DND-41 (cell line): Measurements from ENCODE around the gene TREM1.

Experiments
- ATAC-seq: fragments of 200-7000 bp; cut with Tn5 transposase; 3 replicates; pipeline ENCODE4 v1.9.1; 2021; ENCODE audit warnings: low read depth; ENCODE audit not compliant: insufficient read depth
- DNase-seq: peaks from one replicate; pipeline ENCODE4 v3.0.0-alpha.2; 2020
- H2AFZ ChIP-seq: 2 replicates; pipeline ENCODE4 v1.6.0; 2012; ENCODE audit warnings: low read depth, low read length
- H3K27ac ChIP-seq: 2 replicates; pipeline ENCODE4 v1.5.1; 2012; ENCODE audit warnings: low read length, inconsistent platforms
- H3K27me3 ChIP-seq: fragments of 200-600 bp; sonication (generic); 2 replicates; pipeline ENCODE4 v1.6.0; 2012; ENCODE audit warnings: low read length, mild to moderate bottlenecking, inconsistent platforms; ENCODE audit not compliant: insufficient read depth, poor library complexity
- H3K36me3 ChIP-seq: 2 replicates; pipeline ENCODE4 v1.5.1; 2012; ENCODE audit warnings: low read length, inconsistent platforms; ENCODE audit not compliant: insufficient read depth
- H3K4me1 ChIP-seq: 2 replicates; pipeline ENCODE4 v1.5.1; 2012; ENCODE audit warnings: mild to moderate bottlenecking, low read length; ENCODE audit not compliant: insufficient read depth
- H3K4me2 ChIP-seq: 2 replicates; pipeline ENCODE4 v1.6.0; 2012; ENCODE audit warnings: mild to moderate bottlenecking, moderate library complexity, low read length, inconsistent platforms; ENCODE audit not compliant: insufficient read depth
- H3K4me3 ChIP-seq, 2 experiments: fragments of 200-600 bp in 1 of 2; shearing (Covaris generic) in 1 of 2; 2 replicates each; pipeline ENCODE4 v1.5.1; 2012 to 2016; ENCODE audit warnings: inconsistent platforms in 2 of 2, low read length in 2 of 2, mild to moderate bottlenecking in 2 of 2, low read depth in 1 of 2, moderate library complexity in 1 of 2
- H3K79me2 ChIP-seq: 2 replicates; pipeline ENCODE4 v1.6.0; 2012; ENCODE audit warnings: low read length, inconsistent platforms; ENCODE audit not compliant: insufficient read depth
- H3K9ac ChIP-seq: 2 replicates; pipeline ENCODE4 v1.6.0; 2012; ENCODE audit warnings: low read depth, mild to moderate bottlenecking, inconsistent platforms, low read length, moderate library complexity
- H3K9me3 ChIP-seq: 2 replicates; pipeline ENCODE4 v1.5.1; 2012; ENCODE audit warnings: low read length, moderate library complexity, mild to moderate bottlenecking, inconsistent platforms; ENCODE audit not compliant: insufficient read depth, severe bottlenecking
- H4K20me1 ChIP-seq: 2 replicates; pipeline ENCODE4 v1.6.0; 2012; ENCODE audit warnings: low read length; ENCODE audit not compliant: insufficient read depth
- CTCF ChIP-seq: IDR thresholded peaks from 2 replicates; pipeline ENCODE4 v1.5.1; 2012; ENCODE audit warnings: borderline replicate concordance, low read length, moderate library complexity, mild to moderate bottlenecking; ENCODE audit not compliant: poor library complexity, severe bottlenecking; ENCODE audit errors: extremely low read depth
- EZH2 ChIP-seq: IDR thresholded peaks from 3 replicates; pipeline ENCODE4 v1.6.1; 2012; ENCODE audit warnings: borderline replicate concordance, low read depth, mild to moderate bottlenecking, moderate library complexity, low read length, inconsistent platforms; ENCODE audit not compliant: severe bottlenecking

The TREM1 gene

DNA sequence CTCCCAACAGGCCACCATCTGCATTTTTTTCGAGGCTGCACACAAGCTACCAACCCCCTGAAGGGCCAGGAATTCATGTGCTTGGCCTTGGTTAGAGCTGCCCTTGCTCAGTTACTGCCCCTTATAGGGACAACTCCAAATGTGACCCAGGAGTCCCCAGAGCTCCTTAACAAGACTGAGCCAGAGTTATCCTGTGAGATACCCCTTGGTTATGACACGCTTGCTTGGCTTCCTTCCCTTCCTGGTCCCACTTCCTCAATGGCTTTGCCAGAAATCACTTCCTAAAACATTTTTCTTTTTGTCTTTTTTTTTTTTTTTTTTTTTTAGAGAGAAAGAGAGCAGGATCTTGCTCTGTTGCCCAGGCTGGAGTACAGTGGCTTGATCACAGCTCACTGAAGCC lies 8.9 kb downstream of the TREM1 start:
- no peaks in the 10 kb centered on the region for H3K36me3 ChIP-seq
- no peaks in the 10 kb centered on the region for H3K9me3 ChIP-seq
- DNase-seq (no peak), ATAC-seq (no peak)
- H3K4me1 ChIP-seq: peaks cover 10% of the 10 kb centered on the region
- no peak overlapping the region for H3K4me2 ChIP-seq
- H3K4me3 ChIP-seq: no peak overlapping the region
- H3K9ac ChIP-seq: no peak overlapping the region
- H4K20me1 ChIP-seq: no peaks in the 10 kb centered on the region
- TF ChIP-seq CTCF (no peak), EZH2 (no peak)
- no peaks in the 10 kb centered on the region for H3K79me2 ChIP-seq
- H3K27ac ChIP-seq: no peak overlapping the region
- H3K27me3 ChIP-seq: no peaks in the 10 kb centered on the region
- no peak overlapping the region for H2AFZ ChIP-seq

GRCh38 chr6:41275489-41275888 lies 11.0 kb downstream of the TREM1 start:
- H3K9ac ChIP-seq: no peak overlapping the region
- no peak overlapping the region for H3K27ac ChIP-seq
- H3K4me2 ChIP-seq: no peak overlapping the region
- H2AFZ ChIP-seq: no peak overlapping the region
- no peaks in the 10 kb centered on the region for H3K36me3 ChIP-seq
- H3K4me1 ChIP-seq: peaks cover 10% of the 10 kb centered on the region
- TF ChIP-seq CTCF (no peak), EZH2 (no peak)
- DNase-seq (no peak), ATAC-seq (no peak)
- no peaks in the 10 kb centered on the region for H4K20me1 ChIP-seq
- no peaks in the 10 kb centered on the region for H3K79me2 ChIP-seq
- H3K4me3 ChIP-seq: no peak overlapping the region
- no peaks in the 10 kb centered on the region for H3K9me3 ChIP-seq
- H3K27me3 ChIP-seq: no peaks in the 10 kb centered on the region

DNA sequence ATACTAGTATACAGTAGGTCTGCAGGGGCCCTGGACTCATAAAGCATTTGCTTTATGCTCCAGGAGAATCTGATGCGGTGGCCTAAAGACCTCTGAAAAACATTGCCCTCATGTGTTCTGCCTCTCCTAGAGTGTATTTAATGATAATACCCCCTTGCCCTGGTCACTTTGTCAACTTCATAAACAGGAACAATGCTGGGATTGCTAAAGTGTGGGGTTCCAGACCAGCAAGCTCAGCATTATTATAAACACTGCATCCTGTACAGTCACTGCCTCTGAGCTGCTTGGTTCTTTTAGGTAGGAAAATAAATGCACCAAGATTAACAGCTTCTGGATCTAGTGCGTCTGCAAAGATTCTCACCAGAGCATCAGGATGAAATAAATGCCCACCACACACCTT lies 12.2 kb downstream of the TREM1 start:
- no peak overlapping the region for H3K27ac ChIP-seq
- no peaks in the 10 kb centered on the region for H3K9me3 ChIP-seq
- DNase-seq: no peak
- no peak overlapping the region for H3K4me2 ChIP-seq
- H3K27me3 ChIP-seq: no peaks in the 10 kb centered on the region
- H3K4me1 ChIP-seq: peaks cover 8% of the 10 kb centered on the region
- H4K20me1 ChIP-seq: no peaks in the 10 kb centered on the region
- no peak for ATAC-seq
- H3K9ac ChIP-seq: no peak overlapping the region
- H3K79me2 ChIP-seq: no peaks in the 10 kb centered on the region
- no peak overlapping the region for H3K4me3 ChIP-seq
- no peak overlapping the region for H2AFZ ChIP-seq
- H3K36me3 ChIP-seq: no peaks in the 10 kb centered on the region
- TF ChIP-seq CTCF (no peak), EZH2 (no peak)

- Histone ChIP-seq H4K20me1 (no peaks in the 10 kb centered on the region), H3K9ac (no peak overlapping the region), H3K79me2 (no peaks in the 10 kb centered on the region), H3K4me2 (no peak overlapping the region), H3K27me3 (no peaks in the 10 kb centered on the region), H3K36me3 (no peaks in the 10 kb centered on the region), H3K27ac (no peak overlapping the region), H2AFZ (no peak overlapping the region), H3K9me3 (no peaks in the 10 kb centered on the region), H3K4me3 (no peak overlapping the region), H3K4me1 (peaks cover 2% of the 10 kb centered on the region)
- TF ChIP-seq CTCF (no peak), EZH2 (no peak)
- DNase-seq (no peak), ATAC-seq (no peak)
These were observed 12.8 kb downstream of the TREM1 start for GRCh38 chr6:41273714-41274113.
